Measurements from ENCODE around the gene APLP2.

APLP2 gene

DNA sequence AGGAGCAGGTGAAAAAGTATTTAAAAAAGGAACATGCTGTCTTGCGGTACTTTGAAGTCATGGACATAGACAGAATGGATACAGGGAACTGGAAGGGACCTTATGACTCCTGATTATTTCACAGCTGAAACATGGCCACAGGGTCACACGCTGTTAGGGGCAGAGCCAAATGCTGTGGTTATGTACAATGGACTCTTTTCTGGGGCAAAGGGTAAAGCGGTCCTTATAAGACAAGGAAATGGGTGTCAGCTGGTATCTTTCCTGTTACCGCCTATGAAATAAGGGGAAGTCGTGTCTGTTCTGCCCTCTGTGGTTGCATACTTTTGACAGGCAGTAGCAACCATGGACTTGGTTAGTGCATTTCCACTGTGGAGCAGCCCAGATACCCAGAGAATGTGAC lies 77.1 kb downstream of the APLP2 start:
- DNase-seq (ENCODE audit: low read depth), result no peak

DNA sequence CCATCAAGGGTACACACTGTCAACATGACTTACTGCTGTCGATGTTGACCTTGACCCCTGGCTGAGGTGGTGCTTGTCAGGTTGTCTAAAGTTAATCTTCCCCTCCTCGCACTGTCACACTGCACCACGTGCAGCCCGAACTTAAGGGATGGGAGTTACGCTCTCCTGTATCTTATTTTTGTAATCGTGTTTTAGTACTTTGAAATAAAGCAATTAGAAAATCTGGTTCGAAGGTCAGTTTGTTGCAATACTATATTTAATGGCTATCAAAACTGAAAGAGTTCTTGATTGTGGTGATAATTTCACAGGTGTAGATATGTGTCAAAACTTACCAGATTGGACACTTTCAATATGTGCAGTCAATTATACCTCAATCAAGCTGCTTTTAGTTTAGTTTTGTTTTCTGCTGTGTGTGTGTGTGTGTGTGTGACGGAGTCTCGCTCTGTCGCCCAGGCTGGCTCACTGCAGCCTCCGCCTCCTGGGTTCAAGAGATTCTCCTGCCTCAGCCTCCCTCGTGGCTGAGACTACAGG lies 79.2 kb downstream of the APLP2 start:
- no peak for DNase-seq (ENCODE audit: low read depth)

DNA sequence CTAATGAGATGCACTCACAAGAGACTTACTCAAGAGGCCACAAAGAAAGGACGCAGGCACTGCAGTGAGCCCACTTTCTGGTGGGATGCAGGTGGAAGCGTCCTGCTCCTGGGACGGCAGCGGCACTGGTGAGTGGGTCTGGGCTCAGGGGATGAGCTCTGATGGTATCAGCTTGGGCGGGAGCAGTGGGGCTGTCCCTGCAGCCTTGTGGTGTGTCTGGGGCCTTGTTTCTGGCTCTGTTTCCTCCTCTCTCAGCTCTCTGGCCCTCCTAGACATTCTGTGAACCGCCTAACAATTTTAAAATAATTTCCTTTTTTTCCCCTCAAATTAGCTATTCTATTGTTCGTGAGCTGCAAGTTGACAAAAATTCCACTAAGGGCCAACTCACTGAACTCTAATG lies 81.1 kb downstream of the APLP2 start:
- no peak for DNase-seq (ENCODE audit: low read depth)

DNA sequence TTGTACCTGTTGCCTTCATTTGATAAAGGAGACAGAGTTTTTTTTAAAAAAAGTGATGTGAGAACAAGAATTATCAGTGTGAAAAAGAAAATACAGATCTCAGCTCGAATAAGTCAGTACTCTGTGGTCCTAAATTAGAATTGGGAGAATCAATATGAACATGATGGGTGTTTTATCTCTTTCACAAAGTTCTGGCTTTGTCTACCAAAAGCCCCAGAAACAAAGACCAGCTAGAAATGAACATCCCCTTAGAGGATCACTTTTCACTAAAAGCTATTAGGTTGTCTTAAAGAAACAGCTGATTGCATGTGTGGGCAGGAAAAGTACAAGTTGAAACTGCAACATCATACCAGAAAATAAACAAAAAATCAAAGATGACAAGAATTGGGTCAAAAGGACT lies 81.5 kb downstream of the APLP2 start:
- no peak for DNase-seq (ENCODE audit: low read depth)

DNA sequence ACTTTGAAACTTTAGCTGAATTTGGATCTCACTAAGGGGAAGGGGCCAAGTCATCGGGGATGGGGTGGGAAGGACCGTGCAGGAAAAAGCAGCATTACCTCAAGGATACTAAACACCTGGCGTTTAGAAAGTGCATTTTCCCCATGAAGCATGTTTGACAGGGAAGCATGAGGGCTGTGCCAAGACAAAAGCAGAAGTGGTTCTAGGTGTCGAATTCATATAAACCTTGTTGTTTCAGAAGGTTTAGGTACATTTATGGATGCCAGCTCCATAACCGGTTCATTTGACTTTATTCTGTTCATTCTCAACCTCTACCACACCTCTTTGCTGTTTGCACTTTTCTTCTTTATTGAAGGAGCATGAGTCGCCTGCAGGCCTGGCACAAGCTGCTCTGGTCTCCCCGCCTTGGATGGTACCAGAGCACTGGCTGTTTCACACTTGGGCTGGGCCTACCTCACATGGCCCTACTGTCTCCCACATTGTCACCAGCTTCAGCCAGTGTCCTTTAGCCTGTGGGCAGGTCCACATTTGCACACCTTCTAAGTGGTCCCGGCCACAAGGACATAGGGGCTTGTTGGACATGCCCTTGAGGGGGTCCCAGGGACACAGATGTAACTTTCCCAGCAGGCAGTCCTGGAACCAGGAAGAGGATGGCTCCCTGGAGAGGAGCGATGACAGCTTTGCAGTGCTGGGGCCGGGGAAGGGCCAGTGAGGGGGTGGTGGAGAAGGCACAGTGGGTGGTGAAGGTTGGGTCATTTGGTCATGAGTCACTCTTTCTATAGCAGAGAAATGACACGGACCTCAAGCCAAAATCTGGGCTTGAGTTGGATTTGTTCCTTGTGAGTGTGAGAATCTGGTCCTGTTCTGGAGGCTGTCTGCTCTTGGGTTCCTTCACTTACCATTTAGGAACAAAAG lies 86.7 kb downstream of the APLP2 start:
- no peak for DNase-seq (ENCODE audit: low read depth)

DNA sequence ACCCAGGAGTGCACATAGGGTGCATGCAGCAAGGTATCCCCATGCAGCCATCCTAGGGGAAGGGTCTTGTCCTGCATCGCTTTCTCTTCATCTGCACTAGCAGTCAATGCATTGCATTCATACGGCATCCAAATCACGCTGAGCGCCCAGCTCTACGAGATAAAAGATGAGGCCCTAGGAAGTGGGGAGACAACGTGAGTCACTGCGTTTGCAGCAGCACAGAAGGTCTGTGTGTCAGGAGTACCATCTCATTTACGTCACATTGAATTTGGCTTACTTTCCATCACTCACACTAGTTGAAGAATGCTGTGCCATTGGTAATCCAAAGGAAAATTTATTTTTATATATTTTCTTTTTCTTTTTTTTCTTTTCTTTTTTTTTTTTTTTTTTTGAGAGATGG lies 87.4 kb downstream of the APLP2 start:
- no peak for DNase-seq (ENCODE audit: low read depth)

DNA sequence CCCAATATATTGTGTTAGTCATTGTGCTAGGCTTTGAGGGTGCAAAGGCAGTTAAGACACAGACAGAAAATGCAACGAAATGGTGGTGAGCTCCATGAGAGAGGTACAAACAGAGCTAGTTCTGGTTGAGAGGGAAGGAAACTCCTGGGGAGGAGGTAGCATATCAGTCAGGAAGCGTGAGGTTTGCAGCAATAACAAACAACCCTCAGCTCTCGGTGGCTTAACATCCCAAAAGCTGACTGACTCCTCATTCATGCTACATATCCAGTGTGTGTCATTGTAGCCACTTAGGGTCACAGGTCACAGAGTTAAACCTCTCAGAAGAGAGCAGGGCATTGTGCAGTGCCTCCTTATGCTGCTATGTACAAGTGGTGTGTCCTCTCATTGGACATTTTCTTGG lies 88.1 kb downstream of the APLP2 start:
- DNase-seq (ENCODE audit: low read depth), result no peak

DNA sequence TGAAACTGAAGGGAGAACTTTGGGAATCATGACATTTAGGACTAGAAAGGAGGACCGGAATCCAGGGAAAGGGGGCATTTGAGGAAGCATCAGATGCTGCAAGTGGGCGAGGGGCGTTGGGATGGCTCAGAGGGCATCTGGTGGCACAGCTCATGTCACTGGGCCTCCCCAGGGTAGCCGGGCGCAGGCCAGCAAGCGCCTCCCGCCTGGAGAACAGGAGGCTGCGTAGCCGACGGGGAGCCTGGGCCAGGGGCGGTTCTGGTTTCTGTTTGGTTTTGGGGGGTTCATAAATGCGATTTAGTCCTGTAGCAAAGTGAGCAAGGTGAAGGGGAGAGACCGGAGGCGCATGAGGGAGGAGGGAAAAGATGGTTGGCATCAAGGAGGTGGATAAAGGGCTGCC lies 89.4 kb downstream of the APLP2 start:
- no peak for DNase-seq (ENCODE audit: low read depth)

DNA sequence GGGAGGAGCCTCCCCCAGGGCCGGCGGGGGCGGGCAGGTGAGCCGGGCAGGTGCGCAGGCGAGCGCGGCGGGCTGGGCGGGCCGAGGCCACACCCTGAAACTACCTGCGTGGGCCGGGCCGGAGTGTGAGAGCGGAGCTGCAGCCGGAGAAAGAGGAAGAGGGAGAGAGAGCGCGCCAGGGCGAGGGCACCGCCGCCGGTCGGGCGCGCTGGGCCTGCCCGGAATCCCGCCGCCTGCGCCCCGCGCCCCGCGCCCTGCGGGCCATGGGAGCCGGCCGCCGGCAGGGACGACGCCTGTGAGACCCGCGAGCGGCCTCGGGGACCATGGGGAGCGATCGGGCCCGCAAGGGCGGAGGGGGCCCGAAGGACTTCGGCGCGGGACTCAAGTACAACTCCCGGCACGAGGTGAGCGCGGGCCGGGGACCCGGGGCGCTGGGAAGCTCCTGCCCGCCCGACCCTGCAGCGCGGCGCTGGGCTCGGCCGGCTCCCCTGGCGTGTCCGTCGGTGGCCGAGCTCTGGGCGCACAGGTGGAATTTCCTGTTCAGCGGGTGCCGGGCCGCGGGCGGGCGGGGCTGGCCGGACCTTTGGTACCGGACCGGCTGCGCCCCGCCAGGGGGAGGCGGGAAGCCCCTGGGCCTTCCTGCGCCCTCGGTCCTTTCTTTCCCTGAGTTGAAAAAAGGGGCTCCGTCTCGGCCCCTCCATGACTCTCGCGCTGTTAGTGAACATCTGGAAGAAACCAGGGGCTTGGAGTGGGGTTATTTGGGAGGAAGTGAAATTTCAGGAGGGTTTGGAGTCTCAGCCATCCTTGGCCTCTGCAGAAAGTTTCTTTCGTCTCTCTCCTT lies 90.2 kb downstream of the APLP2 start, which contains the start of gene ST14:
Gene ST14, plus strand, starts transcription at position 126 of the 841 bp plus-strand sequence. Its CDS starts 198 bp downstream, at position 324.
- DNase-seq (ENCODE audit: low read depth), result no peak

DNA sequence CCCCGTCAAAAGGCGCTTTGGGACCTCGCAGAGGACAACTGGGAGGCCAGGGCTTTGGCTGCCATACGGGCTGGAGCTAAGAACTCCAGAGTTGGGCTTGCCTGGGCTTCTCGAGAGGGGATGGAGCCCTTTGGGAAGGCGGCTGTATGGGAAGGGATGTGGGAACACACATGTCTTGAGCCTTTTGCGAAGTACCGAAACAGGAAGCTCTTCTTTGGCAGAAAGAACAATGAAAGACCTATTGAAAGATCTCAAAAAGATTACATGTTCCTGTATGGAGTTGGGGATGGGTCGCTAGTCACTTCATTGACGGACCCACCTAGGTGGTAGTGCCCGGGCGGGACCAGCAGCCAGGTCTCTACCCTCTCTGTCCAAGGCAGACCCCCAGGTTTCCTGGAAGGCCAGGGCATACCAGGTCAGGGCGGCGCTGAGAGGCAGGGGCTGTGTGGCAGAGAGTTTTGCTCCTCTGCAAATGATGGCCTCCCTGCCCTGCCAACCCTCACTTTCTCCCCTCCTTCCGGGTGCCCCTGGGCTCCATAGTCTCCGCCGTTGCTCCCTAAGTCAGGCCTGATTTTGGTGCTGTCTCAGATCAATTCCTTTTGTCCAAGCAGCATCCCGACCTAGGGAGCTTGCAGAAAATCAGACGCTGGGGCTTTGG lies 90.9 kb downstream of the APLP2 start:
- no peak for DNase-seq (ENCODE audit: low read depth)

DNA sequence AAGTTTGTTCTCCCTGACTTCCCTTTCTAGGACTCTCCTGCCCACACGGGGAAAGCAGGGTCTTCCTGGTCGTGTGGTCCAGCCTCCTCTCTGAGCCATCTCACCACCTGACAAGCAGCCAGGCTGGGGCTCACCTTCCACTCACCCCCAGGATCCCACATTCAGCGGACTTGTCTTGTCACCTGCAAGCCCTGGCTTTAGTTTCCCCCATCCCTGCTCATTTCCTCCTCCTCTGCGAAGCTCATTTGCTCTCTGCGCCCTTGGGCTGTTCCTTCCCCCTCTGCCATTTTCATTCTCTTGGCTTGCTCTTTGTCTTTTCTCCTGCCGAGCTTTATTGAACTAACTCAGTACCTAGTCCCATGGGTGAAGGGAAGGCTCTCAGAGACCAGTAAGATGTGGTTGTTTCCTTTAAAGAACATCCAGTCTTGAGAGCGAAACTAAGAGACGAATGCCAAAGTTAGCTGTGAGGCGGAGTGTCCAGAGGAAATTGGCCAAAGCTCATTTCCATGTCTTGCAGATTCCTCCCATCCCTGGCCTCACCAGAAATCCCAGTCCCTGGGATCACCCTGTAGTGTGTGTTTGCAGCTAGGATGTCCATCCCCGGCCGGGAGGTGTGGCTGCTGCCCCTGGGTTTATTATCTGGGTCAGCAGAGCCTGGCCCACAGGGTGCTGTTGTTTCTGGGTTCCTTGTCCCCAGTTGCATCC lies 91.9 kb downstream of the APLP2 start:
- no peak for DNase-seq (ENCODE audit: low read depth)

DNA sequence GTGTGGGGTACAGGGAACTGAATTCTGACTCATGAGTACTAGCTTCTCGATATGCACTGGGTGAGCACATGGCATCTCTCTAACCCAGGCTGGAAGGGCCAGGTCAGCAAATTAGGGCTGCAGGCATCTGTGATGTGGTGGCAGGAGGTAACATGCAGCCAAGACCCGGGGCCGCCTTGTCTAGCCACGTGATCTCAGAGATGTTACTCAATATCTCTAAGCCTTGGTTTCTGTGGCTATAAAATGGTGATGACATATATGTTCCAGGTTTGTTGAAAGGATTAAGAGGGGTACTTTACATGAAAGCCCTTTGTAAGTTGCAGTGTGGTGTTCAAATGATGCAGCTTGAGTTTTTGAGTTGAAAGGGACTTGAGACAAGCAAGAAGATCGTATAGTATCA lies 93.0 kb downstream of the APLP2 start:
- DNase-seq (ENCODE audit: low read depth), result no peak

DNA sequence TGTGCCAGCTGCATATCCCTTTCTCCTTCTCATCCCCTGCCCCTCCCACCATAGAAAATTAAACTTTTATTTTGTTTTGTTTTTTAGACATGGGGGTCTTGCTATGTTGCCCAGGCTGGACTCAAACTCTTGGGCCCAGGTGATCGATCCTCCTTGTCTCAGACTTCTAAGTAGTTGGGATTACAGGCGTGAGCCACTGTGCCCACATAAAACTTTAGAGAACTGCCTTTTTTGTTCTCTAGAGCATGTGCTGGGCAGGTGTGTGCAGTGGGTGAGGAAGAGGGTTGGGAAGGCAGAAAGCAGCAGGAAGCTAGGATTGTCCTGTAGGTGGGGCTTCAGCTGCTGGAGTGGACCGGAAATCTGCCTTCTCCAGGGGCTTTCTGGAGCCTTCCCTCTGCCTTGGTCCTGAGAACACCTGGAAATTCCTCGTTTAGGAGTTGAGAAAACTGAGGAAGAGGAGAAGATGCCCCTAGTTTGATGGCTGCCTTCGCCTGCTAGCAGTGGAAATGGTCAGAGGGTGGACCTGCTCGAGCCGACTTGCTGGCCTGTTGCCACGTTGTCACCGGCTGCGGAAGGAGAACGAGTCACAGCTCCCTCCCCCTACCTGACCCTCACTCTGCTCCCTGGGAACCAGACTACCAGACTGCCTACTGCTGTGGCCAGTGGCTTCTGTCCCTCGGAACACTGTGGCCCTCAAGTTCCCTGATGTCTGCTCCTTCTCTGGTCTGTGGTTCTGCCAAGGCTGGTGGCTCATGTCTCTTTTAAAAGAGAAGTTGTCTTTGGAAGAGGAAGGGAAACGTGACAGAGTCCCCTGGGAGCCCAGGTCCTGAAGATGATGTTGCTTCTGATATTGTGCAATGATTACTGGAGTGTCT lies 93.9 kb downstream of the APLP2 start:
- DNase-seq (ENCODE audit: low read depth), result no peak

DNA sequence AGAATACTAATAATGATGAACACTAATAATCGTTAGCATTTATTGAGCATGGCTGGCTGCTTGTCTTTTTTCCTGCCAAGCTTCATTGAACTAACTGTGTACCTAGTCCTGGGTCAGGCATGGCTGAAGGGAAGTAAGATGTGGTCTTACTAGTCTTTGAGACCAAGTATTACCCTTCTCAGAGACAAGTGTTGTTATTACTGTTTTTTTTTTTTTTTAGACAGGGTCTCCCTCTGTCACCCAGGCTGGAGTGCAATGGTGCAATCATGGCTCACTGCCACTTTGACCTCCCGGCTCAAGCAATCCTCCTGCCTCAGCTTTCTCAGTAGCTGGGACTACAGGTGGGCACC lies 94.5 kb downstream of the APLP2 start:
- no peak for DNase-seq (ENCODE audit: low read depth)

DNA sequence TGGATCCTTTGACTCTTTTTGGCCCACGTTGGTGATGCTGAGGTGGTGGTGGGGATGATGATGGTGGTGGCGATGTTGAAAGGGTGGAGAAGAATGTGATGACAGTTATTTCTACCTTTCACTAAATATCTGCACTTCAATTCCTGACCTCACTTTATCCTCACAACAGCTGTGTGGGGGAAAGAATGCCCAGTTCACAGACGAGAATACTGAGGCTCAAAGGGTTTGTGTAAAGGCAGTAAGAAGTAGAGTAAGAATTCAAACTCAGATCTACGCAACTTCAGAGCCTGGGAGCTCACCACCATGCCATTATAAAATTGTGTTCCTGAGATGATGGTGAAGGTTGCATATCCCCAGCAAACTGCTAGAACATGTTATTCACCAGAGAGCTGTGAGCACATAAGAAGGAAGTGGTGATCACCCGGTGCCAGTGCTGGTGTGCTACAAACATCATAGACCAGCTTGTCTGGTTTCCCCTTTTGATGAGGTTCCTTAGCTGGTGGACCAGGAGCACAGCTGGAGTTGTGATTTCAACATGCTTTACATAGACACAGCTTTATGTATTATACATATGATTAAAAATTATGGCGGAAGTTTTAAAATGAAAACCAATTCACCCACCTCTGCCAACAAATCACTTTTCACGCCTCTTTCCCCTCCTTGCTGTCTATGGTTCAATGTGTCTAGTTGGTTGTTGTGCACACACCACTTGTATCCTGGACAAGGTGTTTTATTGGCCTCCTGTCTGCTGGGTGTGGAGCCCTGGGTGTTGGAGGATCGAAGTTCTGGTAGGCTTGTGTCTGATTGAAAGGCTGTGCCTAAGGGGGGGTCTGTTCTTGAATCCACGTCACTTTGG lies 96.1 kb downstream of the APLP2 start:
- DNase-seq (ENCODE audit: low read depth), result no peak

DNA sequence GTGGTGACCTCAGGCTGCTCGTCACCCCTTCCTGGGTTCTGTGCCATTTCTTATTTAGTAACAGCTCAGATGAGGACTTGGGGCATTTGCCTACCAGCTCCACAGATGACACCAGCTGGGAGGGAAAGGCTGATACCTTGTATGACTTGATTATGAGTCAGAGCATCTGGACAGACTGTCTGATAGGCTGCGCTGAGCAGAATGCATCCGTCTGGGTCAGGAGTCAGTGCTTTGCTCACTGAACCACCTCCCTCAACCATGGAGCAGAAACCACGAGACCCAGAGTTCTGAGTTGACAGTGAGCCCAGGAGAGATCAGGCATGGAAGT lies 96.7 kb downstream of the APLP2 start:
- no peak for DNase-seq (ENCODE audit: low read depth)

DNA sequence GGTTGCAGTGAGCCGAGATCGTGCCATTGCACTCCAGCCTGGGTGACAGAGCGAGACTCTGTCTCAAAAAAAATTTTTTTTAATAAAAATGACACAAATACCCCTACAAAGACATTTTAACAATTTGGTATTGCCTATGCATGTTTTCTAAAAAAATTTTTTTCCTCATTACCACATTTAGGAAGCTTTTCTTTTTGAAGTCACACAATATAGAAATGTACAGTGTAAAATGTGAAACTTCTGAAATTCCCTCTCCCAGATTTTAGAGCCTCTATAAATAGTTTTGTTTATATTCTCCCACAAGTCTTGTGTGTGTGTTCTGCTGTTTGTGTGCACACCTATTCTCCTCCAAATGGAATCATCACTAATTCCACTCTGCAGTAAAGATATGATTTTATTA lies 97.5 kb downstream of the APLP2 start:
- no peak for DNase-seq (ENCODE audit: low read depth)

DNA sequence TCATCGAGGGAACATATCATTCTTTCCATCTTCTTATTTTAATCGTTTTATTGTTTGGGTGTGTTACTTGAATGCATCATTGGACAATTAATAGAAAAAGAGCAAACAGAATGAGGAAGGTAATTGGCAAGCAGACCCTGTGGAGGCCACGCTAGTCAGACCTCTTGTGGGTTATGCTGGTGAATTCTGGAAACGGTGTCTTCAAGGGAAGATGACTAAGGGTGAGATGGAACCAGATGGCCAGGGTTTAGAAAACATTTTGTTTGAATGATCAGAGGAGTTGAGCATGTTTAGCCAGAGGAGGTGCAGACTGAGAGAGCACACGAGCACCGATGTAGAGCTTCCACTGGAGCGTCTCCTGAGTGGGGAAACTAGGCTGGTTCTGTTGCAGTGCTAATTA lies 98.4 kb downstream of the APLP2 start:
- no peak for DNase-seq (ENCODE audit: low read depth)

DNA sequence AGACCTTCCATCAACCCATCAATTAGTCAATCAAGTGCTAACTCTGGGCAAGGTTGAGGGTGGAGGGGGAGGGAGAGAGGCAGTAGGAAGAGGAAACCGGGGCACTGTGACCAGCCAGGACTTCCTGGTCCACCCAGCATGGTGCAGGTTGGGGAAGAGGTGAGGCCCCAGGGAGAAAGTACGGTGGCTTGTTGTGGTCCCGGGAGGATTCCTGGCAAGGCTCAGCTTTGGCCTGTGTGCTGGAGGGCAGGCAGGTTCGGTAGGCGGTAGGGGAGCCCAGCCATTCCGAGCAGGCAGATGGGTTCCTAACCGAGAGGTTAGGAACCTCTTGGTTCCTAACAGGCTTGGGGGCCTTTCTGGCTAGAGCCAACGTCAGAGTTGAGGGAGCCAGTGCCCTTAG lies 100.7 kb downstream of the APLP2 start:
- DNase-seq (ENCODE audit: low read depth), result no peak

DNA sequence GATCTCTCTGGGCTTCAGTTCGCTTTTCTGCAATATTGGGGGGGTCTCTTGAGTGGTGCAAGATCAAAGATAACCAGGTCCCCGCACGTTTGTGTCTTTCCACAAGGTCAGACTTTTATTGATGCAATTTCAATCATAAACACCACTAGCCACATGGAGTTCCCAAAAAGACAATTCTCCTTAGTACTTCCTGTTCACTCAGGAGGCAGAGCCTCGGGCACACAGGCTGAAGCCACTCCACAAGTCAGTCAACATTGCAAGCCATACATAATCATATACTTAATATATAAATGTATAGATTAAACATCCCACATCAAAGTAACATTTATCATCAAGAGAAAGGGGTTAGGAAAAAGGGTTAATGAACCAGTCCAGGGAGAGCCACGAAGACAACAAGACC lies 101.8 kb downstream of the APLP2 start:
- no peak for DNase-seq (ENCODE audit: low read depth)

Data from activated T-cell treated with anti-CD3 and anti-CD28 coated beads for 24 hours (primary cell).